HUES48 (cell line): ENCODE measurements around the gene MBNL3.

ENCODE experiments used
- H3K27ac ChIP-seq: one replicate; pipeline ENCODE4 v1.7.0; 2013; ENCODE audit warnings: low read depth, low read length, inconsistent platforms
- H3K27me3 ChIP-seq: 2 replicates; pipeline ENCODE4 v1.6.1; 2013; ENCODE audit warnings: mild to moderate bottlenecking, low read length; ENCODE audit not compliant: control insufficient read depth, insufficient read depth
- H3K36me3 ChIP-seq: 2 replicates; pipeline ENCODE4 v1.6.1; 2013; ENCODE audit warnings: low read length; ENCODE audit not compliant: control insufficient read depth, insufficient read depth
- H3K4me1 ChIP-seq: 2 replicates; pipeline ENCODE4 v1.6.1; 2013; ENCODE audit warnings: mild to moderate bottlenecking, low read length; ENCODE audit not compliant: control insufficient read depth, insufficient read depth
- H3K4me3 ChIP-seq: 2 replicates; pipeline ENCODE4 v1.5.1; 2013; ENCODE audit warnings: mild to moderate bottlenecking, low read depth, low read length
- H3K9ac ChIP-seq: 2 replicates; pipeline ENCODE4 v1.6.1; 2013; ENCODE audit warnings: mild to moderate bottlenecking, low read depth, low read length, moderate library complexity
- H3K9me3 ChIP-seq: 2 replicates; pipeline ENCODE4 v1.6.1; 2013; ENCODE audit warnings: low read length; ENCODE audit not compliant: control insufficient read depth, insufficient read depth

MBNL3 gene

DNA sequence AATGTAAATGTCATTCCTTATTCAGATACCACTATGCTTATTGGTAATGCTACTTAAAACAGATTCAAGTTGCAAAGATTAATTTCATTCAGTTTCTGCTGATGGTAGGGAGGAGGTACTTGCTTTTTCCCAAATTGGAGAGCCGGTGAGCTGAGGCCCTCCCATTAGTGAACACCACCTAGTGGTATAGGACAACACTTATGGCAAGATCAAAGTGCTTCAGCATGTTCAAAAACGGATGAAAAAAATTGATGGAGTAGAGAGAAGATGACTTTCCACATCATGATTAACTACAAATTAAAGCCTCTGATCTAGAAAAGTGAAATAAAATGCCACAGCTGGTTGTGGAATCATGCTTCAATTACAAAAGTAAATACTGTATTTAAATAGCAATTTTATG lies 112.9 kb downstream of the MBNL3 start:
- 0 out of 2 replicates have a peak, but pooled peaks cover 5% of the 10 kb centered on the region for H3K4me1 ChIP-seq
- H3K36me3 ChIP-seq, result no peaks in the 10 kb centered on the region
- no peaks in the 10 kb centered on the region for H3K9me3 ChIP-seq
- H3K4me3 ChIP-seq, result no peak overlapping the region
- H3K9ac ChIP-seq, result no peak overlapping the region
- H3K27me3 ChIP-seq, result peaks cover 13% of the 10 kb centered on the region
- H3K27ac ChIP-seq, result no peak overlapping the region

DNA sequence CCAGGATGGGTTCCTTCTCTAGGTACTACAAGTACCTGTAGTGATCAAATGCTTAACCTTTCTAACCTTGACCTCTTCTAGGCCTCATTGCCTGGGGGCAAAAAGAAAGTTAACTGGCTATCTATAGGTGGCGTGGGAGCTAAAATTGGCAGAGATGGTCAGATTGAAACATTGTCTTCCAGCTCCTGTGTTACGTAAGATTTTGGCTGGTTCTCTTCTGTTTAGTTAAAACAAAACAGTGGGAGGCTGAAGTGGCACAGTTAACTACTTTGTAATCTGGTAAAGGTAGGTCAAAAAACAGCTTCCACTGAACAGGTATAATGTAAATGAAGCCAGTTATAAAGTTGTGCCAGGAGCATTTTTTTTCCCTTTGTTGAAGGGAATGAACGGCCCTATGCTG lies 115.2 kb downstream of the MBNL3 start:
- 0 out of 2 replicates have a peak, but pooled peaks cover 5% of the 10 kb centered on the region for H3K4me1 ChIP-seq
- H3K4me3 ChIP-seq, result no peak overlapping the region
- H3K9me3 ChIP-seq, result no peaks in the 10 kb centered on the region
- H3K36me3 ChIP-seq, result no peaks in the 10 kb centered on the region
- H3K27ac ChIP-seq, result no peak overlapping the region
- peaks cover 36% of the 10 kb centered on the region for H3K27me3 ChIP-seq
- no peak overlapping the region for H3K9ac ChIP-seq

DNA sequence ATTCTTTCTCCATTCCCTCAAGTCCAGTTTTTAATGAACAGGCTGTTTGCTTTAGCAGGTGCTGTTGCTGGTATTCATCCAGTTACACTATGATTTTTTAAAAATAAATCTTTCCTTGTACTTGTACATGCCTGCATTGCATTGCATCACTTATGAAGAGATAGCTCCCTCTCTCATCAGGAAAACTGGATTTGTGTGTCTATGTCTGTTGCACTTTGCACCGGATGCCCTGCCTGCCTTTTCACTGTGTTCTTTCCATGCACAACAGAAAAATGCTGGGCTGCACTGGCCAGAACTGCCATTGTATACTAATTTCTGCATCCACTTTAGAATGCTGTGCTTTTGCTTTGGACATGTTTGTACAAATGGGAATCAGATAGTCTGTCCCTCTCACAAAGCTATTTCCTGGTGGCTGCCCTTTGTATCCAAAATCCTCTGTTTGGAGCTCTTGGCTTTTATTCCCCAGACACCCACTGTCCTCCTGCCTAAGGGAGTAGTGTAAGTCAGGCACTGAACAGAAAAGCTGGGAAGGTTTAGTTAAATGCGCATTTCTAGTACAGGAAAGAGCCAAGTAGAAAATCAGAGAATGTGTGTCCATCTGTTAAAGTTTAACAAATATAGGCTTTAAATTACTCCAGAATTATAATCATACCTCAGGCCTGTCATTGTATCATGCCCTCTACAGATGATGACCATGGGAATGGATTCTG lies 119.1 kb downstream of the MBNL3 start:
- Histone ChIP-seq H3K36me3 (no peaks in the 10 kb centered on the region), H3K27me3 (peaks cover 74% of the 10 kb centered on the region), H3K27ac (no peak overlapping the region), H3K9me3 (no peaks in the 10 kb centered on the region), H3K4me3 (no peak overlapping the region), H3K4me1 (peaks cover 13% of the 10 kb centered on the region), H3K9ac (no peak overlapping the region)

DNA sequence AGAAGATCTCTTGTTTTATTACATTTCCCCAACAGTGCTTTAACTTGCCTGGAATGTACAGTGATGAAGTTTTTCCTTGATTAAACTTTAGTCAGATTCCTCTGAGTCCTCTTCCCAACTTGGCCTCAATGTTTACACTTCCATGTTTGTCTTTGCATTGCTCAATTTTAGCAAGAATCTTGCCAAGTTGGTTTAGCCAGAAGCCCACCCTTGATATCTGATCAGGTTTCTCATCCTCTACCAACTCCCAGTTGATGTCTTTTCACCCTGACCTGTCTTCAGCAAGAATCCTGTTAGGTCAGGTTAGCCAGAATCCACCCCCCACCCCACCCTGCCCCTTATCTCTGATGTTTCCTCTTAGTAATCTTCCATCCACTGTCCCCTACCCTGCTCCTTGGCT lies 120.9 kb downstream of the MBNL3 start:
- no peaks in the 10 kb centered on the region for H3K9me3 ChIP-seq
- no peak overlapping the region for H3K4me3 ChIP-seq
- H3K27me3 ChIP-seq, result peaks cover 86% of the 10 kb centered on the region
- H3K27ac ChIP-seq, result no peak overlapping the region
- no peak overlapping the region for H3K9ac ChIP-seq
- H3K36me3 ChIP-seq, result no peaks in the 10 kb centered on the region
- H3K4me1 ChIP-seq, result peaks cover 23% of the 10 kb centered on the region

DNA sequence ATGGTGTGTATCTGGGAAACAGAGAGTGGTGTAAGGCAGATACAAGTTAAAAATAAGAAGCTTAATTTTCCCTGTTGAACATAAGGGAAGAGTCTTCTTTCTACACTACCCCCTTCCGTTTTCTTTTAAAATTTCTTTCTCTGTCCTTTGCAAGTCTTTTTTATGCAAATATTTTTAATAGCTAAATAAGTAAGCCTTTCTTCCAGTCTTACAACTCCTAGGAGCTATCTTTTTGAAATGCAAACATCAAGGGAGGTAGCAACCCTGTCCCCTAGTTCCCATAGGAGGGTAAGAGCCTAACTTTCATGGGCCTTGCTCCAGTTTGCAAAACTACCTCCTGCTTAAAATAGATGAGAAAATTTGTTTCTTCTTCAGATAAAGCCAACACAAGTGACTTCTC lies 121.5 kb downstream of the MBNL3 start:
- H3K4me1 ChIP-seq, result peaks cover 23% of the 10 kb centered on the region
- H3K9me3 ChIP-seq, result no peaks in the 10 kb centered on the region
- no peak overlapping the region for H3K27ac ChIP-seq
- H3K9ac ChIP-seq, result no peak overlapping the region
- no peak overlapping the region for H3K4me3 ChIP-seq
- no peaks in the 10 kb centered on the region for H3K36me3 ChIP-seq
- H3K27me3 ChIP-seq, result peaks cover 92% of the 10 kb centered on the region

DNA sequence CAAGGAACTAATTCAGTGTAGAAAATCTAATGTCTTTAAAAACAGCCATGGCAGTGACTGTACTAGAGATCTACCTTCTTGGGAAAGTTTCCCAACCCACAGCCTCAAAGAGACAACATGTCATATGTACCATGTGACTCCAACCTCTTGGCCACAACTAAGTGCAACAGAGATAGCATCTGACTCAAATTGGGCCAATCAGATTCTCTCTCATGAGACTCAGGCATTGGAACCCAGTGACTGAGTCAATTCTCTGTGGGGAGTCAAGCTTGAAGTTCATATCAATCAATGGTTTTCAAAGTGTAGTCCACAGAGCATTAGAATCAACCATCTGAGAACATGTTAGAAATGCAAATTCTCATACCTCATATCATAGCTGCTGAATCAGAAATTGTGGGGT lies 123.3 kb downstream of the MBNL3 start:
- Histone ChIP-seq H3K9me3 (no peaks in the 10 kb centered on the region), H3K4me3 (no peak overlapping the region), H3K4me1 (peaks cover 23% of the 10 kb centered on the region), H3K9ac (no peak overlapping the region), H3K27me3 (peaks cover 93% of the 10 kb centered on the region), H3K36me3 (no peaks in the 10 kb centered on the region), H3K27ac (no peak overlapping the region)

DNA sequence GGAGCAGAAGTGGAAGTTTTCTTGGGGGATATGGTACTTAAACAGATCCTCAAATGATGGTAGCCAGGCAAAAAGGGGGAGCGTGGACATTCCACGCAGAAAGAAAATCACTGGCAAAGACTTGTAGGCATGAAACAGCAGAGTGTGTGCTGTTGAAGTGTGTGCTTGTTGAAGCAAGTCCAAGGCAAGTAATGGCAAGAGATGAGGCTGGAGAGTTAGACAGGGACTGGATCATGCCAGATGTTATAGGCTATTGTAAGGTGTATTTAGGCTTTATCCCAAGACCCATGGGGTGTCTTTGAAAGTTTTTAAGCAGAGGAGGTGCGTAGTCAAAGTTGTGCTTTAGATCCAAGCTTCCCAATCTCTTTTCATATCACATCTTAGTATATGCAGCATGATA lies 124.5 kb downstream of the MBNL3 start:
- Histone ChIP-seq H3K9me3 (no peaks in the 10 kb centered on the region), H3K4me3 (no peak overlapping the region), H3K27me3 (peaks cover 87% of the 10 kb centered on the region), H3K9ac (no peak overlapping the region), H3K4me1 (peaks cover 23% of the 10 kb centered on the region), H3K36me3 (no peaks in the 10 kb centered on the region), H3K27ac (no peak overlapping the region)

DNA sequence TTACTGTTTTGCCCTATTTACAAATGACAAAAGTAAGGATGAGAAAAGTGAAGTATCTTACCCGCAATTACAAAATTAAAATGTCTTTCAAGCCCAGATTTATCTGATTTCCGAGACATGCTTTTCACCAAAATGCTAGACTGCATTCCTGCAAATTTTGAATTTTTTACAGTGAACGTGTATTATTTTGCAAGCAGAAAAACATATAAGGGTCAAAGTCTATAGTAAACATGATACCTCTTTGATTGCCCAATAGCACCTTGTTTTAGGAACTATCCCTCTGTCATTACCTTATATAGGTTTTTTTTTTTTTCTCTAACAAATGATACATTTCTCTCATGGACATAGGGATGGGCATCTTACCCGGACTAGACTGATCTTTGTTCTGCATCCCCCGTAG lies 135.4 kb downstream of the MBNL3 start:
- H3K27me3 ChIP-seq, result no peaks in the 10 kb centered on the region

DNA sequence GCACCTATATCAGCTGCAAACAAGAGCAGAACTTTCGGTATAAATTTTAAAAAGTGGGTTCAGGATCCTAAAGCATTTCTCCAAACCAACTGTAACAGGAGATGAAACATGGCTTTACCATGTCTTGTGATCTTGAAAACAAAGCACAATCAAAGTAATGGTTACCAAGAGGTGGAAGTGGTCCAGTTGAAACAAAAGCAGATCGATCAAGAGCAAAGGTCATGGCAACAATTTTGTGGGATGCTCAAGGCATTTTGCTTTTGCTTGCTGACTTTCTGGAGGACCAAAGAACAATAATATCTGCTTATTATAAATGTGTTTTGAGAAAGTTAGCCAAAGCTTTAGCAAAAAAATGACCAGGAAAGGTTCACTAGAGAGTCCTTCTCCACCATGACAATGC lies 152.7 kb downstream of the MBNL3 start:
- Histone ChIP-seq H3K9me3 (no peaks in the 10 kb centered on the region), H3K27ac (no peak overlapping the region), H3K9ac (no peak overlapping the region), H3K4me3 (no peak overlapping the region), H3K4me1 (no peaks in the 10 kb centered on the region), H3K36me3 (no peaks in the 10 kb centered on the region), H3K27me3 (peaks cover 4% of the 10 kb centered on the region; the same call in 1 of the 2 replicates)

More for the DNA sequence above, 135.4 kb downstream of the MBNL3 start:
- Histone ChIP-seq H3K4me3 (no peak overlapping the region), H3K27ac (no peak overlapping the region), H3K36me3 (no peaks in the 10 kb centered on the region), H3K4me1 (no peaks in the 10 kb centered on the region), H3K9me3 (no peaks in the 10 kb centered on the region), H3K9ac (no peak overlapping the region)

DNA sequence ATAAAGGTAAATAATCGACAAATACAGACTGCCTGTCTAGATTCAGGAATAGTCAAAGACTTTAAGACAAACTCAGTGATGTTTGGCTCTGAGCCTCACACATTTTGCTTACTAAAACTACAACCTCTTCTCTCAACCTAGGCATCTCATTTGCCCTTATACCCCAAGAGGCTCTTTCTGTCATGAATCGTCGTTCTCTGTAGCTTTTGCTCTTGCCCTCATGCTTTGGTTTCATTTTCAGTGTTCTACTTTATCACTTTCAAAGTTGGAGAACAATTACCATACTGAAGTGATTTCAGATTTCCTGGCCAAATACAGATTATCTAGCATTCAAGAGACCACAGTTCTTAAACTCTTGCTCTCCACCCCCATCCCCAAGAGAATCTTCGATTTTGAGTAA lies 155.5 kb downstream of the MBNL3 start:
- Histone ChIP-seq H3K4me1 (no peaks in the 10 kb centered on the region), H3K36me3 (no peaks in the 10 kb centered on the region), H3K4me3 (no peak overlapping the region)

DNA sequence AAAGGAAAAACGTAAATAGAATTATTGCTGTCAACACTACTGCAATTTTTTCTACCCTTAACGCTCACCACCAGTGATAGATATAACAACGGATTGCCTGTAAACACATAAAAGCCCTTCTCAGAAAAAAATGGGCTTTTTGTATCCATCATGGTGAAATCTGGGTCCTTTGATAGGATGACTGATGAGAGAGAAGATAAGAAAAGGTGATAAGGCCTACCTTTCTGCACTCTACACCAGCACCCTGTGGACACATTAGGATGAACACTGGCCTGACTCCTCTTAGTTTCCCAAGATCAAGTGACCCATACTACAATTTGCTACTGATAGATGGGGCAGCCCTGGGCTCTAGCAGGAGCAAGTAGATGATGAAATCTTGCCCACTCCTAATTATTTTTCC lies 157.3 kb downstream of the MBNL3 start:
- Histone ChIP-seq H3K27me3 (peaks cover 4% of the 10 kb centered on the region; the same call in 1 of the 2 replicates), H3K4me3 (no peak overlapping the region), H3K36me3 (no peaks in the 10 kb centered on the region), H3K9me3 (no peaks in the 10 kb centered on the region), H3K27ac (no peak overlapping the region), H3K9ac (no peak overlapping the region), H3K4me1 (no peaks in the 10 kb centered on the region)

More for the DNA sequence above, 155.5 kb downstream of the MBNL3 start:
- Histone ChIP-seq H3K27ac (no peak overlapping the region), H3K9ac (no peak overlapping the region), H3K9me3 (no peaks in the 10 kb centered on the region), H3K27me3 (peaks cover 9% of the 10 kb centered on the region)
